ENCODE data around the gene P2RY12.
"Not testable (repeated sequence)": the region's sequence is repeated elsewhere in the genome, so short reads cannot be mapped to it uniquely, and the experiment has no call there.

The P2RY12 gene

GRCh38 chr3:151392191-151392590 is 7.6 kb upstream of the P2RY12 start:
- DNase-seq, result not testable (repeated sequence)

- DNase-seq, result no peak
Observed at GRCh38 chr3:151391720-151392119, 7.2 kb upstream of the P2RY12 start.

DNA sequence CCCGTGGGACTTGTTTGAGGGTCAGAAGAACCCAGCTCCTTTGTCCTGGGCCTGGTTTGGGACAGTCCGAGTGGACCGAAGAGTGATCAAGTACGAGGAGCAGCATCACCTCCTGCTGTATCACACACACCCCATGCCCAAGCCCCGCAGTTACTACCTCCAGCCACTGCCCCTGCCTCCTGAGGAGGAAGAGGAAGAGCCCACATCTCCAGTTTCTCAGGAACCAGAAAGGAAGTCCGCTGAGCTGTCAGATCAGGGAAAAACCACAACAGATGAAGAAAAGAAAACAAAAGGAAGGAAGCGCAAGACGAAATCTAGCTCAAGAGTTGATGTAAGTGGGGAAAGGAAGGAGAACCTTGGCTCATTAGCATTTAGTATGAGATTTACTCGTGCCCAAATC is 3.3 kb upstream of the P2RY12 start:
- DNase-seq, result no peak

DNA sequence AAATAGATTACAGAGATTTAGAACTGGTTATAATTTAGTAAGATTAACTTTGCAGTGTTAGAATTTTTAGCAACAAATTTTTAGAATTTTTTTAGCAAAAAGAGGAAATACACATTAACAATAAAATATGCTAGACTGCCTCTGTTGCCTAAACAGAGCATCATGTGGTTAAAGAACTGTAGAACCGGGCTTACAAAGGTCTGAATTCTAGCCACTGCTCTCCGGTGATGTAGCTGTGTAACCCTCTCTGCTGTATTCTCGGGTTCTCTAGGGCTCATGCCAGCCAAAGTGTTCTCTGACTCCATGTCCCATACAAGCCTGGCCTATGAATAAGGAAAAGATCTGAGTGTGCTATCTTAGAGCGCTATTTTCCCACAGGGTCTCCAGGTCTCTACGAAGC is 2.9 kb upstream of the P2RY12 start:
- DNase-seq, result no peak

DNA sequence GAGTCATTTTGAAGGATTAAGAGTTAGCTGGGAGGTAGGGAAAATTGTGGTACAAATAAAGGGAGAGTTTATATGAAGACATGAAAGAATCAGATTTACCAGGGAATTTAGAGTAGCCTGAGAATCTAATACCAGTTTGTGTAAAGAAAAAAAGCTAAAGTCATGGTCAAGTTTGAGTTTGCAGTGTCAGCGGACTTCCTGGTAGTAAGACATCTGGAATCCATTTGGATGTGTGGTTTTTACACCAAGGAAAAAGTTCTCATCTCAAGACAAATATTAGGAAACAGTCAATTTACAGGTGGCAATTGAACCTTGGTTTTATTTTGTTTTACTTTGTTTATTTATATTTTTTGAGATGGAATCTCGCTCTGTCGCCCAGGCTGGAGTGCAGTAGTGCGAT is 1.5 kb upstream of the P2RY12 start:
- DNase-seq, result no peak

DNA sequence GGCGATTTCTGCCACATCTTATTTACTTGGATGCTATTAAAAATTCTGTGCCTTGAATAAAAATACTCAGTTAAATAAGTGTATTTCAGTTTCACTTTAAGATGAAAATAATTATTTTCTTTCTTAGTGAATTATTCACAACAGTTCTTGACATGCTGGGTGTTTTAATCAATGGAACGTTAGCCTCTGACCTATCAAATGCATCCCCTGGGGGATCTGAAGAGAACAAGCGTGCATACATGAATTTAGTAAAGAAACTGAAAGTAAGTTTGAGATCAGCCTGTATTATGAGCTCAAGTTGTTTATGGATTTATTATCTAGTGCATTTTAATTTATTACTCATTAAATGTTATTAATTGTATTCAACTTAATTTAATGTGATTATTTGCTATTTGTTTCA is 597 bp downstream of the P2RY12 start:
- DNase-seq, result no peak

- no peak for DNase-seq
Observed at GRCh38 chr3:151383111-151383510, 1.4 kb downstream of the P2RY12 start.

DNA sequence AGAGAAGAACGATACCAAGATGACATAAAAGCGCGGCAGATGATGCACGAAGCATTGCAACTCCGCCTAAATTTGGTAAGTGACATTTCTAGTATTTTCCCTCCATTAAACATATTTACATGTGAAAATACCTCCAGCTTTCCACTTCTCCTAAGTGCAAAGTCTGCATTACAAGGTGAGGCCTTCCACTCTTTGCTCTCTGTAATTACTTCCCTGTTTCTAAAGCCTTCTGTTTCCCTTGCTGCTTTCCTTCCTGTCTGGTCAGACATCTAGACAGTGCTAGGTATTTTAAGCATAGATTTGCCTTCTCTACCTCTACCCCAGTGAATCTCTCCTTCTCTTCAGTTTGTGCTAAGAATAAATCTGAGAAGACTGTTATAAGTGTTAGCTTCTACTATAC is 1.9 kb downstream of the P2RY12 start:
- no peak for DNase-seq

GRCh38 chr3:151379083-151379734 is 5.3 kb downstream of the P2RY12 start:
- DNase-seq, result peak; percentile 13

- DNase-seq, result no peak
Observed at GRCh38 chr3:151377768-151378385, 6.7 kb downstream of the P2RY12 start.

DNA sequence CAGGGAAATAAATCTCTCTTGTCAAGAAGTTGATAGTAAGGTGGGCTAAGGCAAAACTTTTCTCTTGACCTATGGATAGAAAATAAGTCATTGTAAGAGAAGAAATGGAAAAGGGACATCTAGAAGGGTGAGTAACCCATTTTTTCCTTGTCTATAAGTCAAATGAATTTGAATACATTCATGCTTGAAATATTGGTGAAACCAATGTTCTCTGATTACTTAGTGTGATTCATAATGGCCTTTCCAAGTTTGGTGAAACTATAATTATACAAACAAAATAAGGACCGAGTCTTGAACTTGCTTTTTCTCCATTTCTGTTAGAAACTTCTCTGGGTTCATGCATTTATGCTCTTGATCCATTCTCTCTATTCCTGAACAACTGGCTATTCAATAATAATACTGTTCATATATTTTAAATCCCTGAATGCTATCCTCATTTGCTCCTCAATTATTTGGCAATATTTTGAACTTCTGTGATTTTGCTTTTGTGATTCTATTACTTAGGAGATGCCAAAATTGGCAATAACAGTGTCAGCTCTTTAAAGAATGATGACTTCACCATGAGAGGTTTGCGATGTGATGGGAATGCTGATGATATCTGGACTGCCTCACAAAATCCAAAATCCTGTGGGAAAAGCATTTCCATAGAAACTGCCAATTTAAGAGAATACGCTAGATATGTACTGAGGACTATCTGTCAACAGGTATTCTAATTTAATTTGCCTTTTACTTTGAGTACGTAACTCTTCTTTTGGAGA is 12.3 kb downstream of the P2RY12 start:
- no peak for DNase-seq

DNA sequence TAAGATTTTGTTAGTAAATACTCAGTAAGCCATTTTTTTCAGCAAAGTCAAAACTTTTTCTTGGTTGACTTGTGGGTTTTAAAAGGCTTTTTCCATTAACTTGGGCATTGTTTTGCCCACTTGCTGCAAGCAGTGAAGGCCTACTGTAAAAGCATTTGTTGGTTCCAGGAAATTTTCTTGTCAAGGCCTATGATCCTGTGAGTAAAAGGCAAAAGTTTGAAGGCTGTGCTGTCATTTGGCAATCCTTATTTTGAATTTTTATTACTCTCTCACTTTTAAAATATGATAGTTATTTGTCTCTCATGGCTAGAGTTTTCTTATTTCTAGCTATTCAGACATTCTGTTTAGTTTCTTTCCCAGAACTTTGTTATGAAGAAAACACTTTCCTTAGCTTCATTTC is 13.0 kb downstream of the P2RY12 start:
- DNase-seq, result no peak

DNA sequence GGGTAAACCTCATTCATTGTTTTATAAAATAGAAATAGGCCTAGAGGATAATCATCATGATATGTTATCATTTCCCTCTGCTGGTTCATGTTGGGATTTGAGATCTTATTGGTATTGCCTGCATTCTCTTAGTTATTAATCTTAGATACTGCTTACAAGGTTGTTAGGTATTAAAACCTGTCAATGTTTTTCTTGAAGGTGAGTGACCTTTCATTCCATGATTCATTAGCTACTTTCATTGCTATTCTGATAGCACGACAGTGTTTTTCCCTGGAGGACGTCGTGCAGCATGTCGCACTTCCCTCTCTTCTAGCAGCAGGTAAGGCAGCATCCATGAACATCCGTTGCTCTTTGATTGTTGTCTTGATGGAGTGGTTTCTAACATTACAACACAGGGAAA is 17.1 kb downstream of the P2RY12 start:
- DNase-seq, result no peak

GRCh38 chr3:151366993-151367392 is 17.6 kb downstream of the P2RY12 start:
- DNase-seq, result no peak

- no peak for DNase-seq
Observed at GRCh38 chr3:151362751-151363174, 21.8 kb downstream of the P2RY12 start.

- DNase-seq, result no peak
Observed at GRCh38 chr3:151357463-151357850, 27.1 kb downstream of the P2RY12 start.

- no peak for DNase-seq
Observed at GRCh38 chr3:151356794-151357462, 27.6 kb downstream of the P2RY12 start.

- no peak for DNase-seq
Observed at GRCh38 chr3:151351648-151352047, 32.9 kb downstream of the P2RY12 start.

DNA sequence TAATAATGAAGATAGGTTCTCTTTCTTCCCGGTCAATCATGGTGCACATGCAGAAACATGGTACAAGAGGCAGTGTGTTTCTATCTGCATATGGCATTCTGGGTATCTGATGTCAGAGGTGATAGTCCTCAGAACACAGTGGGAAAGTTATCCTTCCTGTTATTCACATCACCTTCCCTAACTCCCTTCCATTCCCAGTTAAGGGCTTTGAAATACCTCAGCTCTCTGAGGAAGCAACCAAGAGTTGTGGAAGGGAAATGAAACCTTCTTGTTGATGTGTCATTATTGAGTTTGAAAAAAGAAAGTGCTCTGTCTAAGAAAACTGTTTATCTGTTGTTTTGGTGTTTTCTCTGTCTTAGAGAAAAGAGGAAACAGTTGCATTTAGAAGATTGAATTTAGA is 33.3 kb downstream of the P2RY12 start:
- no peak for DNase-seq

DNA sequence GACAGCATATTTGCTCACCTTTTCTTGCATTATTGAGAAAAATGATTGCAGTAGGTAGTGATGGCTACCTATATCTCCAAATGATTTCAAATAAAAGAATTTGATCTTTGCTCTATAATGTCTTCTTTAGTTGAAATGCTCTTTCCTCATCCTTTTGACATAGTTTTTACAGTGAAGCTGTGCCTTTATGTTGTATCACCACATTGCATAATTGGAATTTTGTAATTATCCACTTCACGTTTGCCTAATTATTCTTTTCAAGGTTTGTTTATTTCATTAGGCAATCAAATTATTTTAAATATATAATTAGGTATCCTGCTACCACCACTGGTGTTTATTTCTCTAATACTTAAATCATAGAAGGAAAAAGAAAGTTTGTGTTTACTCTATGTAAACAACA is 33.9 kb downstream of the P2RY12 start:
- DNase-seq, result no peak

GRCh38 chr3:151347432-151347831 is 37.1 kb downstream of the P2RY12 start:
- DNase-seq, result no peak

- no peak for DNase-seq
Observed at GRCh38 chr3:151346292-151346691, 38.3 kb downstream of the P2RY12 start.

DNA sequence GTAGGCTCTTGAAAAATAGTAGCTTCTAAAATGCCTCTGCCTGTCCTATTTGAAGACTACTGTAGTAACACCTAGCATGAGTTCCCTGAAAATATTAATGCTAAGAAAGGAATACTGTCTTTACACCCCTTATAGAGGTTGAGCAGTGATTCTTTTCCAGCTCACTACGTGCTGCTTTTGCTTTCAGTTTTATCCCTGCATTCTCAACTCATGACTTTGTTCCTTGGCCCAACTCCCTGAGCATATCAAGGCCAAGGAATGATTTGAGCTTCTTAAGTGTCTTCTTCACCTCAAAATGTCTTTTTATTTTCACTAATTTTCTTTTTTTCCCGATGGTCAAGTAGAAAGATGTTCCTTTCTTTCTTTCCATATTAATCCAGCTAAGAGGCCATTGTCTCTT is 38.7 kb downstream of the P2RY12 start:
- no peak for DNase-seq

GRCh38 chr3:151331696-151332095 is 52.9 kb downstream of the P2RY12 start:
- DNase-seq, result no peak
